ENCODE data around the gene GRIN2A. TPM values are rescaled to one million over a fixed set of nuclear protein-coding genes. Genes with fewer than 3 reads are reported as not detected.
"Not testable (repeated sequence)": the region's sequence is repeated elsewhere in the genome, so short reads cannot be mapped to it uniquely, and the experiment has no call there.

Gene GRIN2A
- total RNA-seq, 1 experiment from 2014 or later: 34.6 TPM

DNA sequence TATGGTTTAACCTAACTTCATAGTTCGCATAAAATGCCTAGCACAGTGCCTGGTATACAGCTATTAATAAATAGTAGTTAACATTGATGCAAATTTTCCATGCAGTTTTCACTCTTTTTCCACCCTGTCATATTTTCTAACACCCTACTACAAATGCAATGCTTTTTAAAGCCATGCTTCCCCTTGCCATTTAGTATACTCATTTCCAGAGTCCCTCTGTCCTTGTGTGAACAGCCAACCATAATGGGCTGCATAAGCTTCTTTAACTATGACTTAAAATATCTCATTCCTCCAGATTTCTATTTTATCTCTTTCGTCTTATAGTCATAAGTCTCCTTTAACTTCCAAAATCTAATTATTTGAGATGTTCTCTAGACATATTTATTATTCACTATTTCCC lies 284.1 kb downstream of the GRIN2A start:
- no peaks in the 10 kb centered on the region for H3K27me3 Mint-ChIP-seq (ENCODE audit: unreplicated experiment)
- DNase-seq: no peak
- no peaks in the 10 kb centered on the region for H3K4me1 Mint-ChIP-seq (ENCODE audit: low read depth, unreplicated experiment)
- intact Hi-C loops (cut with micrococcal nuclease; ENCODE audit: unreplicated experiment): no loop called here
- TF ChIP-seq, protein P1, sequence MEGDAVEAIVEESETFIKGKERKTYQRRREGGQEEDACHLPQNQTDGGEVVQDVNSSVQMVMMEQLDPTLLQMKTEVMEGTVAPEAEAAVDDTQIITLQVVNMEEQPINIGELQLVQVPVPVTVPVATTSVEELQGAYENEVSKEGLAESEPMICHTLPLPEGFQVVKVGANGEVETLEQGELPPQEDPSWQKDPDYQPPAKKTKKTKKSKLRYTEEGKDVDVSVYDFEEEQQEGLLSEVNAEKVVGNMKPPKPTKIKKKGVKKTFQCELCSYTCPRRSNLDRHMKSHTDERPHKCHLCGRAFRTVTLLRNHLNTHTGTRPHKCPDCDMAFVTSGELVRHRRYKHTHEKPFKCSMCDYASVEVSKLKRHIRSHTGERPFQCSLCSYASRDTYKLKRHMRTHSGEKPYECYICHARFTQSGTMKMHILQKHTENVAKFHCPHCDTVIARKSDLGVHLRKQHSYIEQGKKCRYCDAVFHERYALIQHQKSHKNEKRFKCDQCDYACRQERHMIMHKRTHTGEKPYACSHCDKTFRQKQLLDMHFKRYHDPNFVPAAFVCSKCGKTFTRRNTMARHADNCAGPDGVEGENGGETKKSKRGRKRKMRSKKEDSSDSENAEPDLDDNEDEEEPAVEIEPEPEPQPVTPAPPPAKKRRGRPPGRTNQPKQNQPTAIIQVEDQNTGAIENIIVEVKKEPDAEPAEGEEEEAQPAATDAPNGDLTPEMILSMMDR (IDR thresholded peaks at IDR 0.05; ENCODE audit: unreplicated experiment): no peak
- CTCF ChIA-PET: interaction anchor here (0.7 kb wide), 1 partner anchor 184 kb away, joined by 5 read pairs; no protein-coding TSS in a partner anchor
- no peak overlapping the region for H3K4me3 Mint-ChIP-seq (ENCODE audit: low read depth, unreplicated experiment)
- H3K27ac Mint-ChIP-seq (ENCODE audit: unreplicated experiment): no peak overlapping the region
- no TSS peak for BruUV-seq (replicated peaks)
- H3K36me3 Mint-ChIP-seq (ENCODE audit: insufficient read depth, unreplicated experiment): no peaks in the 10 kb centered on the region
- no peaks in the 10 kb centered on the region for H3K9me3 Mint-ChIP-seq (ENCODE audit: low read depth, unreplicated experiment)

DNA sequence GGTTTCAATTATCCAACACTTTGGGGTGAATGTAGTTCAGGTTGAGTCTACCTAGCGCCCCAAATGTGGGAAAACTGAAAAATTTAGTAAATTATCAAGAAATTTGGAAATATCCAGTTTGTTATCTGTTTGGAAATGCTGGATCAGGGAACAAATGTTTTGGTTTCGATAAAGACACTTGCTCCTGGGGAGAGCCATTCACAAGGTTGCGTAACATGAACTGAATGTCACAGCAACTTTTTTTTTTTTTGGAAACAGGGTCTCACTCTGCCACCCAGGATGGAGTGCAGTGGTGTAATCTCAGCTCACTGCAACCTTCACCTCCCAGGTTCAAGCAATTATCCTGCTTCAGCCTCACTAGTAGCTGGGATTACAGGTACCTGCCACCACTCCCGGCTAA lies 286.4 kb downstream of the GRIN2A start:
- no peaks in the 10 kb centered on the region for H3K27me3 Mint-ChIP-seq (ENCODE audit: unreplicated experiment)
- CTCF ChIA-PET: no interaction called here
- no peak overlapping the region for H3K4me3 Mint-ChIP-seq (ENCODE audit: low read depth, unreplicated experiment)
- no TSS peak for BruUV-seq (replicated peaks)
- no peaks in the 10 kb centered on the region for H3K36me3 Mint-ChIP-seq (ENCODE audit: insufficient read depth, unreplicated experiment)
- H3K27ac Mint-ChIP-seq (ENCODE audit: unreplicated experiment): no peak overlapping the region
- TF ChIP-seq, protein P1 (IDR thresholded peaks at IDR 0.05; ENCODE audit: unreplicated experiment): no peak
- no peaks in the 10 kb centered on the region for H3K4me1 Mint-ChIP-seq (ENCODE audit: low read depth, unreplicated experiment)
- H3K9me3 Mint-ChIP-seq (ENCODE audit: low read depth, unreplicated experiment): peaks cover 2% of the 10 kb centered on the region
- intact Hi-C loops (cut with micrococcal nuclease; ENCODE audit: unreplicated experiment): no loop called here
- no peak for DNase-seq

DNA sequence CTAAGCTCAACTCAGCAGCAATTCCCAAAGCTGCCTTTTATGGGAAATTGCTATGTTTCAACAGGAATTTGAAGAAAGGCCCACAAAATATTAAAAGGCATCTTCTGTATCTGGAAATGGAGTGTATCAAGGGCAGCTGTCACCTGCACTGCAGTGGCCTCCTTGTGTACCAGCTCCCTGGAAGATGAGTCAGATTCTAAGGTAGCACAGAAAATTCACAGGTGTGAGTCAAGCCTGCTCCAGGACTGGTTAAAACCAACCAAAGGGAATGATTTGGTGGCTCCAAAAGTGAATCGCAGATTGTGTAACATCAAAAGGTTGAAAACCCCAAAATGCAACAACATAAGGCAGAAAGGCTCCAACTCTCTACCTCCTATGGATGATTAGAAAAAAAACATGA lies 296.4 kb downstream of the GRIN2A start:
- CTCF ChIA-PET: interaction anchor here (0.9 kb wide), 1 partner anchor 81 kb away, joined by 3 read pairs; no protein-coding TSS in a partner anchor
- Mint-ChIP-seq H3K27me3 (ENCODE audit: unreplicated experiment) (no peaks in the 10 kb centered on the region), H3K4me3 (ENCODE audit: low read depth, unreplicated experiment) (no peak overlapping the region), H3K4me1 (ENCODE audit: low read depth, unreplicated experiment) (peaks cover 7% of the 10 kb centered on the region), H3K36me3 (ENCODE audit: insufficient read depth, unreplicated experiment) (no peaks in the 10 kb centered on the region), H3K27ac (ENCODE audit: unreplicated experiment) (no peak overlapping the region), H3K9me3 (ENCODE audit: low read depth, unreplicated experiment) (no peaks in the 10 kb centered on the region)
- TF ChIP-seq, protein P1 (IDR thresholded peaks at IDR 0.05; ENCODE audit: unreplicated experiment): no peak
- DNase-seq: no peak
- intact Hi-C loops (cut with micrococcal nuclease; ENCODE audit: unreplicated experiment): no loop called here
- BruUV-seq (replicated peaks): no TSS peak

DNA sequence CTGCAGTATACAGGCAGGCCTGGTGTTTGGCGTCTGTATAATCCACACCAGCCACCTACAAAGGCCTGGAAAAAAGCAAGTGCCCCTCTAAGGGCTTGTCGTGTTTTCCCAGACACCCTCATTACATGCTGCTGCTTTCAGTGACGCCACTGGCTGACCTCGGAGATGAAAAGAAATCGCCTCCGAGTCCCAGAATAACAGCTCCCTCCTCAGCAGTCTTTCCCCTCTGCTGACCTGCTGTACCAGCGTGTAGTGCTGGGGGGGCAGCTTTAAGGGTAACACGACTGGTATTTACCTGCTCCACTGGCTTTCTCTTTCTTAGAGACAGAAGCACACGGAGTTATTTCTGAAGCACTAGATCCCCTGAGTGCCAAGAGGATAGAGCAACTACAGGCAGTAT lies 296.8 kb downstream of the GRIN2A start:
- BruUV-seq (replicated peaks): no TSS peak
- Mint-ChIP-seq H3K36me3 (ENCODE audit: insufficient read depth, unreplicated experiment) (no peaks in the 10 kb centered on the region), H3K4me1 (ENCODE audit: low read depth, unreplicated experiment) (peaks cover 7% of the 10 kb centered on the region), H3K27ac (ENCODE audit: unreplicated experiment) (no peak overlapping the region), H3K27me3 (ENCODE audit: unreplicated experiment) (no peaks in the 10 kb centered on the region), H3K4me3 (ENCODE audit: low read depth, unreplicated experiment) (no peak overlapping the region), H3K9me3 (ENCODE audit: low read depth, unreplicated experiment) (no peaks in the 10 kb centered on the region)
- TF ChIP-seq, protein P1 (IDR thresholded peaks at IDR 0.05; ENCODE audit: unreplicated experiment): no peak
- intact Hi-C loops (cut with micrococcal nuclease; ENCODE audit: unreplicated experiment): no loop called here
- DNase-seq: no peak
- CTCF ChIA-PET: interaction anchor here (0.9 kb wide), 1 partner anchor 81 kb away, joined by 3 read pairs; no protein-coding TSS in a partner anchor

DNA sequence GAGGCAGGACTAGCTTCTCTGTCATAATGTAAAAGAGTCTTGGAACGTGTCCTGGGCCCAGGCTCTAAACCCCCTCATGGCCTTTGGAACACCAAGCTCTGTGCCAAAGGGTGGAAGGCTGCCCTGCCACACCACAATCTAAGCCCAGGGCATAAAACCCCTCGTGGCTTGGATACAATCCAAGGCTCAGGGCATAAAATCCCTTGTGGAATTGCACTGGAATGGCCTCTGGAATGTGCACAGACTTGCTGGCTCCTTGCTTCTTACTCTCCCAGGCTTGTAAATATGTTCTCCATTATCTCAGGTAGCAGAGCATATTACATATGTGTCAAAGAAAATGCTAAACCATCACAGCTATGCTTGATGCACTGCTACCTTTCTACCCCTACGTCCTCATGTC lies 306.2 kb downstream of the GRIN2A start:
- H3K4me1 Mint-ChIP-seq (ENCODE audit: low read depth, unreplicated experiment); CTCF ChIA-PET; H3K36me3 Mint-ChIP-seq (ENCODE audit: insufficient read depth, unreplicated experiment); H3K27me3 Mint-ChIP-seq (ENCODE audit: unreplicated experiment); intact Hi-C loops (cut with micrococcal nuclease; ENCODE audit: unreplicated experiment); DNase-seq; H3K4me3 Mint-ChIP-seq (ENCODE audit: low read depth, unreplicated experiment); H3K9me3 Mint-ChIP-seq (ENCODE audit: low read depth, unreplicated experiment); BruUV-seq (replicated peaks); H3K27ac Mint-ChIP-seq (ENCODE audit: unreplicated experiment): not testable (repeated sequence)
